SK-N-SH treated with all-trans-retinoic acid at 6 μM for 48 hours (cell line): ENCODE results near the gene ATP7B.

ENCODE experiments used
- ARNTL ChIP-seq: fragments of 450-650 bp; formaldehyde crosslinking; IDR thresholded peaks from 2 replicates; pipeline ENCODE4 v1.5.0; 2020; ENCODE audit warnings: low read depth, mild to moderate bottlenecking, moderate library complexity, borderline replicate concordance
- CREB5 ChIP-seq: fragments of 250-450 bp; sonication (Bioruptor Pico); IDR thresholded peaks from 2 replicates; pipeline ENCODE4 v1.5.1; 2020; ENCODE audit warnings: low read depth, mild to moderate bottlenecking, moderate library complexity
- ISL1 ChIP-seq: fragments of 250-450 bp; sonication (Bioruptor Pico); IDR thresholded peaks from 2 replicates; pipeline ENCODE4 v2.1.2; 2022; ENCODE audit warnings: mild to moderate bottlenecking, moderate library complexity
- PATZ1 ChIP-seq: fragments of 250-450 bp; sonication (Bioruptor Pico); IDR thresholded peaks from 2 replicates; pipeline ENCODE4 v1.8.0; 2020; ENCODE audit warnings: mild to moderate bottlenecking, moderate library complexity, borderline replicate concordance
- PPARA ChIP-seq: fragments of 250-450 bp; sonication (Bioruptor Pico); IDR thresholded peaks from 2 replicates; pipeline ENCODE4 v1.5.0; 2020; ENCODE audit warnings: mild to moderate bottlenecking, borderline replicate concordance
- ZC3H10 ChIP-seq: fragments of 250-450 bp; sonication (Bioruptor Pico); IDR thresholded peaks from 2 replicates; pipeline ENCODE4 v1.5.1; 2021; ENCODE audit warnings: mild to moderate bottlenecking, moderate library complexity
- ZFP3 ChIP-seq: fragments of 250-450 bp; sonication (Bioruptor Pico); IDR thresholded peaks from 2 replicates; pipeline ENCODE4 v1.5.0; 2020; ENCODE audit warnings: mild to moderate bottlenecking, moderate library complexity

- TF ChIP-seq PATZ1 (CRISPR knock-in tag): no peak
- TF ChIP-seq ZFP3: no peak
- TF ChIP-seq PPARA (CRISPR knock-in tag): no peak
- no peak for TF ChIP-seq ISL1
- TF ChIP-seq CREB5 (CRISPR knock-in tag): no peak
- no peak for TF ChIP-seq ARNTL (CRISPR knock-in tag)
- TF ChIP-seq ZC3H10 (CRISPR knock-in tag): no peak
Observed at GRCh38 chr13:51993713-51994112, 17.5 kb downstream of the ATP7B start.
